Activated T-helper 17 cell treated with anti-CD3 and anti-CD28 coated beads, Interleukin-2, amount 50 U/mL, for 72 hours (primary cell): ENCODE measurements around the gene SLC40A1. TPM values are rescaled to one million over a fixed set of nuclear protein-coding genes. Genes with fewer than 3 reads are reported as not detected.

ENCODE experiments used
- ATAC-seq: fragments of 150-1000 bp; cut with Tn5 transposase; replicated peaks from 2 replicates; pipeline ENCODE4 v1.10.0; 2021; ENCODE audit warnings: mild to moderate bottlenecking, moderate library complexity
- H3K27ac Mint-ChIP-seq: one replicate; pipeline ENCODE4 v1.8.0; 2022; ENCODE audit warnings: mixed read lengths
- H3K27me3 Mint-ChIP-seq: one replicate; pipeline ENCODE4 v1.8.0; 2022; ENCODE audit warnings: mixed read lengths
- H3K36me3 Mint-ChIP-seq: one replicate; pipeline ENCODE4 v1.8.0; 2022; ENCODE audit warnings: low read depth, mild to moderate bottlenecking, mixed read lengths
- H3K4me1 Mint-ChIP-seq: one replicate; pipeline ENCODE4 v1.8.0; 2022; ENCODE audit warnings: mixed read lengths
- H3K4me3 Mint-ChIP-seq: one replicate; pipeline ENCODE4 v1.8.0; 2022; ENCODE audit warnings: mild to moderate bottlenecking, mixed read lengths
- H3K9me3 Mint-ChIP-seq: one replicate; pipeline ENCODE4 v1.8.0; 2022; ENCODE audit warnings: mixed read lengths
- total RNA-seq, 2 donors: library from RNA; stranded (reverse); gene quantifications; one replicate each; pipeline ENCODE4 v1.2.3, GENCODE V29; 2022

The SLC40A1 gene
- total RNA-seq, 2 donors from 2014 or later, result 1.1 to 4.1 TPM

DNA sequence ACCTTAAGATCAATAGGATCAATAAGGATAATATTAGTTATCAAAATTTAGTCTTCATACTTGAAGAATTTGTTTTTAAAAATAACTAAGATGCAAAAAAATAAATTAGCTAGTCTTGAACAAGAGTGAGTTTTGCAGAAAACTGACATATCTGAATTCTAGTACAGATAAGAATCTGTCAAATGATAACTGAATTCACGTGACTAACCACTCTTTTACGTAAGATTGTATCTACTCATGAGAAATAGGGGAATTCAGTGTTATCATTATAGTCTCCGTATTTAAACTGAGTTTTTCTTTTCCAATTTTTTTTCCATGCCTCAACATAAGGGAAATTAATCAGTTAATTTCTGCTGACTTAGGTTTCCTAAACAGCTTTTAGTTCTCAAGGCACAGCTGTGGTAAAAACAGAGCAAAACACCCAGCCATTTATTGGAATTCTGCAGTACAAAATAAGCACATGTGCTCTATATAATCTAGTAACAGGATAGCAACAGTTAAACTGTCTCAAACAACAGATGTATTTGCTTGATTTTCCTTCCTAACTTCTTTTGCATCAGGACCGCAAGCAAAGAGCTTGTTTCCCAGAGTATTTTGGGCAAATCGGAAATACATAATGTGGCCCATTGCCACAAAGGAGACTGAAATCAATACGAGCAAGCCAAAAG, 19.1 kb downstream of the SLC40A1 start:
- Mint-ChIP-seq H3K27me3 (no peaks in the 10 kb centered on the region), H3K4me1 (peaks cover 23% of the 10 kb centered on the region), H3K9me3 (no peaks in the 10 kb centered on the region), H3K36me3 (peaks cover 36% of the 10 kb centered on the region), H3K4me3 (no peak overlapping the region), H3K27ac (no peak overlapping the region)
- no peak for ATAC-seq

- peaks cover 25% of the 10 kb centered on the region for H3K36me3 Mint-ChIP-seq
- H3K4me1 Mint-ChIP-seq, result peaks cover 17% of the 10 kb centered on the region
- H3K9me3 Mint-ChIP-seq, result no peaks in the 10 kb centered on the region
- no peak overlapping the region for H3K27ac Mint-ChIP-seq
- no peaks in the 10 kb centered on the region for H3K27me3 Mint-ChIP-seq
- ATAC-seq, result no peak
- H3K4me3 Mint-ChIP-seq, result no peak overlapping the region
These were observed 20.4 kb downstream of the SLC40A1 start for GRCh38 chr2:189560273-189560586.

GRCh38 chr2:189559579-189560272, 20.9 kb downstream of the SLC40A1 start:
- no peaks in the 10 kb centered on the region for H3K9me3 Mint-ChIP-seq
- H3K4me3 Mint-ChIP-seq, result no peak overlapping the region
- H3K27me3 Mint-ChIP-seq, result no peaks in the 10 kb centered on the region
- peaks cover 20% of the 10 kb centered on the region for H3K36me3 Mint-ChIP-seq
- no peak for ATAC-seq
- H3K4me1 Mint-ChIP-seq, result peaks cover 13% of the 10 kb centered on the region
- no peak overlapping the region for H3K27ac Mint-ChIP-seq

DNA sequence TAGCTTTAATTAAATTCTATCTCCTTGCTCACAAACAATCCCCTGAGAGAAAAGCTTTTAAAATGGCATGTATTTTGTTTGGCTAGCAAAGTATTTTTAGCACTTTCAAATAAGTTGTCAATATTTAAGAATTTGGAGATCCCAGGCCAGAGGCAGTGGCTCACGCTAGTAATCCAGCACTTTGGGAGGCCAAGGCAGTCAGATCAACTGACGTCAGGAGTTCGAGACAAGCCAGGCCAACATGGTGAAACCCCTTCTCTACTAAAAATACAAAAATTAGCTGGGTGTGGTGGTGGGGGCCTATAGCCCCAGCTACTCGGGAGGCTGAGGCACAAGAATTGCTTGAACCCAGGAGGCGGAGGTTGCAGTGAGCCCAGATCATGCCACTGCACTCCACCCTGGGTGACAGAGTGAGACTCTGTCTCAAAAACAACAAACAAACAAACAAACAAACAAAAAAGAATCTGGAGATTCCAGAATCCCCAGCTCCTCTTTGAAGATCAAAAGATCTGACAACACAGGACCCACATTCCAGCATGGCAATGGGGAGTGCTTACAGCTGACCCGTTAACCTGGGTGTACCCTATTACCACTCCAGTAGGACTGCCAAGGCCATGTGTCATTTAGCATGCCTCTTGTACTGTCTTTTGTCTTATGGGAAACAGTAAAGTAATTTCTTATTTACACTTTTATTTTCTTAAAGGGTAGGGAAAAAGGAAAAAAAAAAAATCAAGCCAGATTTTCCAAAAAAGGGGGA, 21.9 kb downstream of the SLC40A1 start:
- ATAC-seq, result no peak
- H3K4me3 Mint-ChIP-seq, result no peak overlapping the region
- H3K4me1 Mint-ChIP-seq, result peaks cover 12% of the 10 kb centered on the region
- H3K36me3 Mint-ChIP-seq, result peaks cover 10% of the 10 kb centered on the region
- no peaks in the 10 kb centered on the region for H3K9me3 Mint-ChIP-seq
- no peaks in the 10 kb centered on the region for H3K27me3 Mint-ChIP-seq
- H3K27ac Mint-ChIP-seq, result no peak overlapping the region

GRCh38 chr2:189557373-189557772, 23.2 kb downstream of the SLC40A1 start:
- Mint-ChIP-seq H3K9me3 (no peaks in the 10 kb centered on the region), H3K27me3 (no peaks in the 10 kb centered on the region), H3K36me3 (peaks cover 5% of the 10 kb centered on the region), H3K4me1 (peaks cover 9% of the 10 kb centered on the region), H3K4me3 (no peak overlapping the region), H3K27ac (no peak overlapping the region)
- no peak for ATAC-seq

GRCh38 chr2:189556526-189556925, 24.1 kb downstream of the SLC40A1 start:
- Mint-ChIP-seq H3K27me3 (no peaks in the 10 kb centered on the region), H3K4me3 (no peak overlapping the region), H3K9me3 (no peaks in the 10 kb centered on the region), H3K27ac (no peak overlapping the region), H3K36me3 (peaks cover 2% of the 10 kb centered on the region), H3K4me1 (peaks cover 9% of the 10 kb centered on the region)
- no peak for ATAC-seq

GRCh38 chr2:189555232-189555631, 25.4 kb downstream of the SLC40A1 start:
- H3K4me1 Mint-ChIP-seq, result peaks cover 8% of the 10 kb centered on the region
- H3K4me3 Mint-ChIP-seq, result no peak overlapping the region
- H3K9me3 Mint-ChIP-seq, result no peaks in the 10 kb centered on the region
- no peaks in the 10 kb centered on the region for H3K36me3 Mint-ChIP-seq
- no peak for ATAC-seq
- H3K27me3 Mint-ChIP-seq, result no peaks in the 10 kb centered on the region
- no peak overlapping the region for H3K27ac Mint-ChIP-seq

GRCh38 chr2:189553504-189554088, 27.0 kb downstream of the SLC40A1 start:
- no peaks in the 10 kb centered on the region for H3K9me3 Mint-ChIP-seq
- no peak overlapping the region for H3K4me3 Mint-ChIP-seq
- H3K27ac Mint-ChIP-seq, result no peak overlapping the region
- no peaks in the 10 kb centered on the region for H3K36me3 Mint-ChIP-seq
- H3K27me3 Mint-ChIP-seq, result no peaks in the 10 kb centered on the region
- H3K4me1 Mint-ChIP-seq, result no peaks in the 10 kb centered on the region
- ATAC-seq, result no peak

DNA sequence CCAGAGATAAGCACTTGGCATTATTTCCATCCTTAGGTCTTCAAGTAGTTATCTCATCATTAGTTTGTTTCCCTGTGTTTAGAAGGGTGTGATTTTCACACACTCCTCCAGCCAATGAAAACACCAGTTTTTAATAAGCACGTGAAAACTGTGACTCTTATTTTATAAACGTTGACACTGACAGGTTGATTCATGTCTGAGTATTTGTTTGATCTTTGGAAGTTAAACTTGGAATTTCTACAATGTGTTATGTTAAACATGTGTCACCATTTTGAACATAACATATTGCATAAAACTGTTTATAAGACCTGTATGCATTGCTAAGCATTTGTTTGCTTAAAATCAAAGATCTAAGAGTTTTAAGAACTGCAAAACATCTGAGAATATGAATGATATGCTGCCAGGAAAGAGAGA, 27.6 kb downstream of the SLC40A1 start:
- no peak for ATAC-seq
- Mint-ChIP-seq H3K27me3 (no peaks in the 10 kb centered on the region), H3K36me3 (no peaks in the 10 kb centered on the region), H3K4me3 (no peak overlapping the region), H3K27ac (no peak overlapping the region), H3K9me3 (no peaks in the 10 kb centered on the region), H3K4me1 (no peaks in the 10 kb centered on the region)

- H3K27ac Mint-ChIP-seq, result no peak overlapping the region
- no peak for ATAC-seq
- H3K4me1 Mint-ChIP-seq, result no peaks in the 10 kb centered on the region
- H3K27me3 Mint-ChIP-seq, result no peaks in the 10 kb centered on the region
- no peak overlapping the region for H3K4me3 Mint-ChIP-seq
- no peaks in the 10 kb centered on the region for H3K36me3 Mint-ChIP-seq
- no peaks in the 10 kb centered on the region for H3K9me3 Mint-ChIP-seq
These were observed 28.1 kb downstream of the SLC40A1 start for GRCh38 chr2:189552334-189552990.

- Mint-ChIP-seq H3K27ac (no peak overlapping the region), H3K4me3 (no peak overlapping the region), H3K36me3 (no peaks in the 10 kb centered on the region), H3K27me3 (no peaks in the 10 kb centered on the region), H3K4me1 (no peaks in the 10 kb centered on the region), H3K9me3 (no peaks in the 10 kb centered on the region)
- ATAC-seq, result no peak
These were observed 28.8 kb downstream of the SLC40A1 start for GRCh38 chr2:189551808-189552207.

DNA sequence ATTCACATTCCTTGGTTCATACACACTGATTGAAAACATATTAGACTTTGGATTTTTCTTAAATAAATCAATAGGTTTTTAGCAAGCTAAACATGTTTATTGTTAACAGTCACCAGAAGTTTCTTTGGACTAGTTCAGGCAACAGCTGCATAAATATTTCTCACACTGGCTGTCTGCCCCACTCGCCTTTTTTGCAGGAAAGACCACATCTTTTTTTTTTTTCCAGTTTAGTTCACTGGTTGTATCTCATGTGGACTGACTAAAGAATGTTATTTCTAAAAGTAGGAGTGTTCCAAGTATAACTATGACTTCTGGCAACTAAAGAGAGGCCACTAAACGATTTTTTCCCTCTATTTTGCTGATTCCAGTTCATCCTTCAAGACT, 31.1 kb downstream of the SLC40A1 start:
- Mint-ChIP-seq H3K4me3 (no peak overlapping the region), H3K27me3 (peaks cover 7% of the 10 kb centered on the region), H3K4me1 (no peaks in the 10 kb centered on the region), H3K27ac (no peak overlapping the region), H3K9me3 (no peaks in the 10 kb centered on the region), H3K36me3 (no peaks in the 10 kb centered on the region)
- no peak for ATAC-seq

DNA sequence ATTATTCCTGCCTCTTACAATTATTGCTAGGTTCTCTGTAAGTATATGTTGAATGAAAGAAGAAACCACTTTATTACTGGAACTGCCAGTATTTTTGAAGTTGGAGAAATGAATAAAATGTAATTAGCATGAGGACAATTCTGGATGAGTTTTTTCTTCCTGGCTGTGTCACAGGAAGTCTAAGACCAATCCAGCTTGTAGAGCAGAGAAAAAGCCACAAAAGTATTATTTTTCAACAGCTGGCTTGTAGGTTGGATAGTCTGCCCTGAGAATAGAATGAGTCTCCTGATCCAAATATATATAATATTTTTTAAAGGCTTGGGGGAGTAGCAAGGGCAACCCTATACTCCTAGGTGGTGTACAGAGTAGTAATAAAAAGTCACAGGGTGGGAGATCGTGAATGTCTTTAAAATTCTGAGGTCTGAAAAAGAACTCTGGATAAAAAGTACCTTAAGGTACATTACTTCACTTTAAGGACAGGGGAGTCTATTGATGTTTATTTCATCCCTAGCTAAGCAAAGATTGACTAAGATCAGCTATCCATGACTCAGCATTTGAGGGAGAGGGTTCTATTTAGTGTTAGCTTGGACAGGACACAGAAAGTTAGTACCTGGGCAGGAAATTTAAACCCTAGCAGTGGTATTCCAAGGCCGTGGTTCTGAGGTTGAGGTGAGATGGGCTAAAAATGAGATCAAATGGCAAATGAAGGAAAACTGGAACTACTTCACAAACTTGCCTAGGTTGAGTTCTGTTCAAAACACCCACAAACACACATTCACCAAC, 31.7 kb downstream of the SLC40A1 start:
- ATAC-seq, result no peak
- H3K9me3 Mint-ChIP-seq, result no peaks in the 10 kb centered on the region
- H3K27me3 Mint-ChIP-seq, result peaks cover 9% of the 10 kb centered on the region
- no peaks in the 10 kb centered on the region for H3K36me3 Mint-ChIP-seq
- H3K27ac Mint-ChIP-seq, result no peak overlapping the region
- H3K4me1 Mint-ChIP-seq, result no peaks in the 10 kb centered on the region
- H3K4me3 Mint-ChIP-seq, result no peak overlapping the region

DNA sequence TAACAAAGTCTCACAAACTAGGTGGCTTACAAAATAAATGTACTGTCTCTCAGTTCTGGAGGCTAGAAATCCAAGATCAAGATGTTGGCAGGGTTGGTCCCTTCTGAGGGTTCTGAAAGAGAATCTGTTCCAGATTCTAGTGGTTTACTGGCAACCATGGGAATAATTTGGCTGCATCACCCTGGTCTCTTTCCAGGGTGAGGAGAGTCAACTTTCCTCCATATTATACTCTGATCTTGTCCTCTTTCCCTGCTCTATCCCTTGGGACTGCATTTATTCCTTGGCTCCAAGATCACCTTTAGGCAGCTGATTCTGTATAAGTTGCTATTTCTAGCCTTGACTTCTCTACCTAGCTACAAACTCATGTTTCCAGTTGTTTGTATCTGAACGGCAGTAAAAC, 35.2 kb downstream of the SLC40A1 start:
- Mint-ChIP-seq H3K4me1 (no peaks in the 10 kb centered on the region), H3K27me3 (peaks cover 10% of the 10 kb centered on the region), H3K27ac (no peak overlapping the region), H3K9me3 (no peaks in the 10 kb centered on the region), H3K4me3 (no peak overlapping the region), H3K36me3 (no peaks in the 10 kb centered on the region)
- no peak for ATAC-seq
